Loucy (cell line): Measurements from ENCODE around the gene DCAF11.

ENCODE experiments used
- EZH2phosphoT487 ChIP-seq: fragments of 200-600 bp; IDR thresholded peaks from 2 replicates; pipeline ENCODE4 v1.6.1; 2018; ENCODE audit warnings: antibody characterized with exemption, mild to moderate bottlenecking, moderate library complexity, borderline replicate concordance
- TF ChIP-seq, protein P1 (sequence below): fragments of 200-600 bp; sonication (generic); conservative IDR thresholded peaks from 2 replicates; pipeline ENCODE4 v1.5.1; 2014; ENCODE audit warnings: mild to moderate bottlenecking, antibody characterized with exemption, low read length

DNA sequence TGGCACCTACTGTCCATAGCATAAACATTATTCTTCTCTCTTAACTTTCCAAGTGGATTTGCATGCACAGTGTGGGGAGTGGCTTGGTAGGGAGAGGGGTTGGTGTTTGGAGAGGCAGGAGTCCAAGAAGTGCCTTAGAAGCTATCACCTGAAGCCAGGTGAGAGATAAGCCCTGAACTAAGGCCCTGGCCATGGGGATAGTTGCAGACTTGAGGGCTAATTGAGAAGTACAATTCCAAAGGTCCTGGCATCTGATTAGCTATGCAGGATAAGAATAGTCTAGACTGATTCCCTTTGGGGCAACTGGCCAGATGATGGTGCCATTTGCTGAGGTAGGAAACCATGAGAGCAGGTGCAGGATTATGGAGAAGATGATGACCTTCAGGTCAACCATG lies 22.5 kb upstream of the DCAF11 start:
- TF ChIP-seq, protein P1, sequence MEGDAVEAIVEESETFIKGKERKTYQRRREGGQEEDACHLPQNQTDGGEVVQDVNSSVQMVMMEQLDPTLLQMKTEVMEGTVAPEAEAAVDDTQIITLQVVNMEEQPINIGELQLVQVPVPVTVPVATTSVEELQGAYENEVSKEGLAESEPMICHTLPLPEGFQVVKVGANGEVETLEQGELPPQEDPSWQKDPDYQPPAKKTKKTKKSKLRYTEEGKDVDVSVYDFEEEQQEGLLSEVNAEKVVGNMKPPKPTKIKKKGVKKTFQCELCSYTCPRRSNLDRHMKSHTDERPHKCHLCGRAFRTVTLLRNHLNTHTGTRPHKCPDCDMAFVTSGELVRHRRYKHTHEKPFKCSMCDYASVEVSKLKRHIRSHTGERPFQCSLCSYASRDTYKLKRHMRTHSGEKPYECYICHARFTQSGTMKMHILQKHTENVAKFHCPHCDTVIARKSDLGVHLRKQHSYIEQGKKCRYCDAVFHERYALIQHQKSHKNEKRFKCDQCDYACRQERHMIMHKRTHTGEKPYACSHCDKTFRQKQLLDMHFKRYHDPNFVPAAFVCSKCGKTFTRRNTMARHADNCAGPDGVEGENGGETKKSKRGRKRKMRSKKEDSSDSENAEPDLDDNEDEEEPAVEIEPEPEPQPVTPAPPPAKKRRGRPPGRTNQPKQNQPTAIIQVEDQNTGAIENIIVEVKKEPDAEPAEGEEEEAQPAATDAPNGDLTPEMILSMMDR: no peak
- TF ChIP-seq EZH2phosphoT487: no peak
